HG02938 (cell line): ENCODE measurements around the gene SMIM21.

Source experiments
- ATAC-seq: cut with Tn5 transposase; IDR thresholded peaks from one replicate; pipeline ENCODE4 v1.9.1; 2021; ENCODE audit warnings: mild to moderate bottlenecking, moderate library complexity; ENCODE audit not compliant: unreplicated experiment

SMIM21 gene

DNA sequence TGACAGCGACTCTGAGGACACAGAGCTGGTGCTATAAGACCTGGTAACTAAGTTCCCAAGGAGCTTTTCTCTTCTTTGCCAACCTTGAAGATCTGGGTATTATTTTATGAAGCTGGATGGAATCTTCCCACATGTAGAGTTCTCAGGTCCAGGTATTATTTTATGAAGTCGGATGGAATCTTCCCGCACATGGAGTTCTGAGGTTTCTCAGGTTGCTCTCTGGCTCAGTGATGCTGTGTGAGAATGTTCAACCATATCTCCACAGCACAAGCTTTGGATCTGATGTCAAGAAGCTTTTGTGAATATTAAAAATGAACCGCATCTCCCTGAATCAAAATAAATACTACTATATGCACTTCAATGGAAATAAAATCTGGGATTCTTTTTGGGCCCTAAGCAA is at the start of gene SMIM21:
SMIM21 (minus strand) TSS at position 101 of the 400 bp plus-strand sequence. CDS start 140 bp downstream, outside the sequence.
- ATAC-seq: no peak

DNA sequence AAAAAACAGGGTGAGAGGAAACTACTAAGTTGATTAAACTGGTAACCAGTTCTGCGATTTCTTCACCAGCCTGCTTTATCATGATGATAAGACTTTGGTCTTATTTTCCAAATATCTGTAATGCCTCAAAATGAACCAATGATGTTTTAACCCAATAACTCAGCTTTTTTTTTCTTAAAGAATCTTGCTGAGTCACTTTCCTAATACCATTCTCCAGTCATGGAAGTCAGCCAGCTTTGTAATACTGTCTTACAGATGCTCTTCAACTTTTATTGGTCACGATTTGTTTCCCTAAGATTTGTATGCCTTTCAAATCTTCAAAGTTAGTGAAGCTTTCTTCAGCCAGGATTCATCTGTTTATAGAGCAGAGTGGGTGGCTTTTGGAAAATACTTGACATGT is 47.7 kb upstream of the SMIM21 start:
- ATAC-seq: no peak

GRCh38 chr18:75474332-75474731 is 46.8 kb upstream of the SMIM21 start:
- ATAC-seq: no peak

DNA sequence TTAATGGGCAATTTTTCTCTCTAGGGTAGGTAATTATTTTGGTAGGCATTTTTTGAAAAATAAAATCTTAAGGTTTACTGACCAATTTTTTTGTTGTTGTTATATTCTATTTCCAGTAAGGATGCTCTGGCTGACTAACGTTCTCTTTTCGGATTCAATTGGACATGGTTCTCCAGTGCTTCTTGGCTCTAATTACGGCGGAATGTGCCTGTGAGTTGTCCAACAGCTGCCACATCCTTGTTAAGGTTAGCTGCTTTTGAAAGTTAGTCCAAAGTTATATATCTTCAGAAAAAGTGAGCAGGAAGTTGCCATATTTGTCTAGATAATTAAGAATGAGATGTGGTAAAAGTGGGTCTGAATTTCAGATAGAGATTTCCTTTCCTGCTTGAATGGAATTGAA is 45.8 kb upstream of the SMIM21 start:
- ATAC-seq: no peak

DNA sequence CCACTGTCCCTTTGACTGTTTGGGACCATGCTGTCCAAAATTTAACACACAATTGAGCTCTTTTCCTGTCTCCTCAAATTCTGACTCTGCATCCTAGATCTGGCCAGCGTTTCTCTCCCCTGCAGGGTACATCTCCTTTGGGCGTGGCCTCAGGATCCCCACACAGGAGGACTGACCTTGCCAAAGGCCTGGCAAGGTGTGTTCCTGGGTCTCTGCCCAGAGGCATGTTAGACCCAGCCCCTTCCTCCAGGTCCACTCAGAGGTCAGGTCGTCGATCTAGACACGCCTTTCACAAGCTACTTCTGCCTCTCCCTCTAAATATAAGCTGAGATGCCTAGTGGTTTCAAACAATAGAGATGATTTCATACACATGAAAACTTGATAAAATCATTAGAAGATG is 45.4 kb upstream of the SMIM21 start:
- no peak for ATAC-seq

DNA sequence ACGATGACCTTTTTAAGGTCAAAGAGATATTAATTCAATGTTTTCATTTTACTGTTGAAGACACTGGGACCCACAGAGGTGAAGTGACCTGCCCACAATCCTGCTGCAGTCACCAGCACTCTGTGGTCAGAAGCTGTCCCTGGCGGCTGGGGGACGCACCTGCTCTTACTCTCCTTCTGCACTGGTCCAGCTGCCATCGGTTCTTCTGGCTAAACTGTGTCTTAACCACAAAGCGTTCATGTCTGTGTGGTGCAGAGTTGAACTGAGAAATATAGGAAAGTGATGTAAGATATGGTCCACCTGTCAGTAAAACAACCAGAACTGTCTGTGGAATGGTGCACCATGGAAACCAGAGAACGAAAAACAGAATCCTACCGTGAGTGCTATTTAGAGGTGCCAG is 44.9 kb upstream of the SMIM21 start:
- ATAC-seq: no peak

- no peak for ATAC-seq
These were observed 44.3 kb upstream of the SMIM21 start for GRCh38 chr18:75471850-75472249.

DNA sequence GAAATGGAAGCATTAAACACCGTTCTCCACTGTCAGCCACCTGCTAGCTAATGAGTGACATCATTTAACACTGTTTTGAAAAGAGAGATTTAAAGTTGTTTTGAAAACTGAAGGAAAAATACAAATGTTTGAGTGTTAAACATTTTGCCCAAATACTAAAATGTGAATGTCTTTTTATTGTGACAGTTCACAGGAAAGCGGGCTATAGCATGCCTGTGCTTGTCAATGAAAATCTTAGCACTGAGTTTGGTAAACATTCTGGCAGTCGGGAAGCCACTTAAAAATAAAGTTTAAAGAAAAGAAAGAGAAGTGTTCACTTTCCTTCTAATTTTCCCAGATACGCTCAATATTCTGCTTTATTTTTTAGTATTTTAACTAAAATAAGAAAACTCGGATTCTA is 40.3 kb upstream of the SMIM21 start:
- no peak for ATAC-seq

DNA sequence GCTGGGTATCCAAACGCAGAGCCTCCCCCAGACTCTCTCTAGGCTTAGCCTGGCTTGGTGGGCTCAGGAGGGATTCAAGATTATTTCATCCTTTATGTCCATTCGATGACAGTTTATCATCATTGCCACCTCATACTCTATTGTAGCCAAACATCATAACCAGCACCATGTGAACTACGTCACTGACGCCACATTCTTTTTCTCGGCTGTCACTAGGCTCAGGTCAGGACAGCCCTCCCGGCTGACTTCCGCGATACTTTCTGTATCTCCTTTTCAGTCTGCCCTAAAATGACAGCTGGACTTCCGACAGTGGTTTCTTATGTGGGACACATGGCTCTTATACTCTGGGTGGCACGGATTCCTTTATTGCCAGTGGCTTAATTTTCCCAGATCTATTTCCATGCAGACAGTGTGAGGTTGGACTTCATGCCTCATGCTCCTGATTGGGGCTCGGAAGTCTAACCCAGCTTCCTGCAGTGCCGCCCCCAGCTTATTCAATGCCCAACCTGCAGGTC is 39.8 kb upstream of the SMIM21 start:
- no peak for ATAC-seq

DNA sequence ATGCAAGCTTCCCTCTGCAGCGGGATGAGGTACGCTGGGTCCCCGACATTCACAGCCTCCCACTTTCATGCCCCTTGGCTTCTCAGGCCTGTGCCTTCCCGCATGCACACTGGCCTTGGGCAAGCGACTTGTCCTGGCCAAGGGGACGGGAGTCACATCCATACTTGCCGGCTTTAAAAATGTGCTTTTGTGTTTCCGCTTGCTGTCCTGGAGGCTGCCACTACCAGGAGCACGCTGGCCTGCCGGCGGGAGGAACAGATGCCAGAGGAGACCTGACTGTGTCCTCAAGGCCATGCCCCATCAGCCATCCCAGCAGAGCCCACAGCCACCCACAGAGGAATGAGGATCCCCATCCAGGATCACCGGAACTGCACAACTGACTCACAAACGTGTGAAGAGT is 36.9 kb upstream of the SMIM21 start:
- ATAC-seq: no peak

GRCh38 chr18:75462178-75462832 is 34.8 kb upstream of the SMIM21 start:
- no peak for ATAC-seq

- no peak for ATAC-seq
These were observed 28.7 kb upstream of the SMIM21 start for GRCh38 chr18:75456199-75456631.

DNA sequence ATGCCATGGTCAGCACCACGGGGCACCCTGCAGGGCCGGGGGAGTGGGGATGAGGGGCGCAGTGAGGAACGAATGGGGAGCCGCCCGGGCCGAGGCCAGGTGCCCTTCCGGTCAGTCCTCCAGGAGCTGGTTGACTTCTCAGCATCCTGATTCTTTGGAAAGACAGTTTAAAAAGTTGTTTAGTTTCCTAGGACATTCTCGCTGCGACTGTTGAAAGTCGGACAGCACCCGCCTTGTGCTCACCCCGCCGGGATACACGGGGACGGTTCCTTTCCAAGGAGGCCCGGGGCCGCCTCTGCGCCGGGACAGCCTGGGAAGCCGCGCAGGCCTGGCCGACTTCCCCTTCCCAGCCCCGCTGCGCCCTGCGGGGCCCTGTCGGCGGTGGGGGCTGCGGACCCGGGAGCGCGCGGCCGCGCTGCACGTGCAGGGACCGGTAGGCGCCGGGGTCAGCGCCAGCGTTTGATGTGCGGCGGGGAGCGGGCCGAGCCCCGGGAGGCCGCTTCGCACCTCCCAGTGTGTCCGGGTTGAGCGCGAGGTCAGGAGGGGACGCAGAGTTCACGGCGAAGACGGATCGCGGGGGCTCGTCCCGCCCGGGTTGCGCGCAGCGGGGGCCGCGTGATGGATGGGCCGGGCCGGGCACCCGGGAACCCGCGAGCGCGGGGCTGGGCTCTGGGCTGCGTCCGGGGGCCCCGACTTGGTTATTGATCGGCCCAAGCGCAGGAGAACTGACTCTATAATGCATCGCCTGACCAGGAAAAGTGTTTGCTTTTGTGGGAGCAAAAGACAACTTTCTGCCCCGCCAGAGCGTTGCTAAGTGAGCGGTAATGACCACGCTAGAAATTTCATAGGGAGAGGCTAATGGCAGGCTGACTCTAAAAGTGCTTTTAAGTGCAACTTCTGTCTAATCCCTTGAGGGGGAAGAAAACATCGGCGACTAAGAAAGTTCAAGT is 28.0 kb upstream of the SMIM21 start:
- no peak for ATAC-seq

DNA sequence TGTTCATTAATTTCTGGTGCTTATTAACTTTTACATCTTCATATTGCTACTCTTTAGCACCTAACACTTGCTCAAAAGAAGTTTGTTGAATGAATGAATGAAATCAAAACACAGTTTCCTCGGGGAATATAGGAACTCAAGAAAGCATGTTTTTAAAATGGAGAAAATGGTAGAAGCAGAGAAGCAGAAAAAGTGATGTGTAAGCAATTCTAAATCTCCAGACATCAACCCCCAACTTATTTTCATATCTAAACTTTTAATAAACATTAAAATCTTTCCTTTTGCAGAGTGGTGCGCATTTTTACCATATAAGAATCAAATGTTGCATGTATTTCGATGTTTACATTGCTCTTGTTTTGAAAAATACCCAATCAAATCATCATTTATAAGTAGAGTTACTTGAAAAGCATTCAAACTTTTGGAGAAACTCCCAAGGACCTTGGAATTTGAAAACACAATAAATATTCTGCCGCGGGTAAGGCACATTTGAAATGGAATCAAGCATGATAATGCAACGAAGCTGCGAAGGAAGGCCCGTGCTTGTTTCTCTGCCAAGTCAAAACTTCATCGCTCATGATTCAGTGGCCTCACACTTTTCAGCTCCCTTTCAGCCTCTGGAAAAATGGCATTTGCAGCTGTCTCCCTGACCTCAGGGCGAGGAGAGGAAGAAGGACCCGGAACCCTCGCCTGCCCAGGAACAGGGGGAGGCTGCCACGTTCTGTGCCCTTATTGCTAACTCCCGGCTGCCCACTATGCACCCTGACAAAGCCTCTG is 26.7 kb upstream of the SMIM21 start:
- no peak for ATAC-seq

DNA sequence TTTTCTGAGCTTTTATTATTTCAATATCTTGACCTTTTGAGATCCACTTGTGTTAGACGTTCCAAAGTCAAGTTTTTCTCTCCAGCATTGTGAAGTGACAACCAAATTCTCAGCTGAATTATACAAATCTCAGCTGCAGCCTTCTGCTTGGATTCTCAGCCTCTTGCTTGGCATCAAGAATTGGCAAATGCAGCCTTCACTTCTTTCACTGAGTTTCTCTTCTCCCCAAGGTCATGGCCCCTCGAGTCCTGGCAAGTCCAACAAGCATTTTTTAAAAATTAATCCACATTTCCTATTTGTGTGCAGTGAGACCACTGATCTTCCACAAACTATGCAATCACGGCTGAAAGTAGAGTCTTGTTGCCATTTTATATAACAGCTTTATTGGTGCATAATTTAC is 23.4 kb upstream of the SMIM21 start:
- ATAC-seq: no peak

- ATAC-seq: no peak
These were observed 14.4 kb upstream of the SMIM21 start for GRCh38 chr18:75441896-75442295.

- ATAC-seq: no peak
These were observed 11.8 kb upstream of the SMIM21 start for GRCh38 chr18:75439348-75439747.

DNA sequence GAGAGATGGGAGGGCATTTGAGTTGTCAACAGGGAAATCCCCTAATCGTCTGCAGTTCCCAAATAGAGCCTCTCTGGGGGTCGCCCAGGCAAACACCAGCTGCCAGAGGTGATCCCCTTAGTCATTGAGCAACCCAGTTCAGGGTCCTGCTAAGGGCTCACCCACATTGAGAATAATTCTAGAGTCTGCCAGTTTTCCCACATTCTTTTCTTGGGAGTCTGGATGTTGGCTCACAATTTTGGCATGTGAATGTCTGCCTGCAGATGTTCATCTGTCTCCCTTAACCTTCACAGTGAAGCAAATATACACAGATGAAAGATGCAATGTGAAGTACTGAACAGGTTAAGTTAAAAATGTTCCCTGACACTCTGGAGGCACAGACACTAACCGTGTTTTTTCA is 11.4 kb upstream of the SMIM21 start:
- no peak for ATAC-seq

- ATAC-seq: no peak
These were observed 10.5 kb upstream of the SMIM21 start for GRCh38 chr18:75437979-75438378.

DNA sequence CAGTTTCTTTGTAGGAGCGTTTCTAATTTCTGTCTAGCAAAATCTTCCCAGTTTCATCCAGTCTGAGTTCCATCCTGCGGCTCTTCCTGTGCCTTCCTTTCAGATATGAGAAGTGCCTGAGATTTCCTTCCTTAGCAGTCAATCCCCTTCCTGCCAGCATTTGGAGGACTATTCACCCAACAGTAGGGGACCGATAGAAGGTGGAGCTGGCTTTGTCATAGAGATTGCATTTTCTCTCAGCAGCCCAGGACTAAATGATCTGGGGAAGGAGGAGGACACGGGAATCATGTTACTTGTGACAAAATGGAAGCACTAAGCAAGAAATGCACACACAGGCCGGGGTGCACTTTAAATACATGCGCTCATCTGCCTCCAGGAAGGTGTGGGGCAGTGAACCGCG is 5.6 kb upstream of the SMIM21 start:
- ATAC-seq: no peak

GRCh38 chr18:75429975-75430374 is 2.5 kb upstream of the SMIM21 start:
- no peak for ATAC-seq
